GM12873 (cell line): ENCODE results near the gene EHF.

Experiments used
- CTCF ChIP-seq: IDR thresholded peaks from 2 replicates; pipeline ENCODE4 v1.5.1; 2012; ENCODE audit warnings: low read depth, mild to moderate bottlenecking, moderate library complexity, low read length, control low read depth; ENCODE audit not compliant: insufficient read depth; ENCODE audit errors: missing control alignments

Gene EHF

GRCh38 chr11:34669458-34669857, 48.6 kb downstream of the EHF start:
- TF ChIP-seq CTCF, result no peak

GRCh38 chr11:34671117-34671516, 50.2 kb downstream of the EHF start:
- no peak for TF ChIP-seq CTCF

GRCh38 chr11:34671946-34672345, 51.1 kb downstream of the EHF start:
- no peak for TF ChIP-seq CTCF

- no peak for TF ChIP-seq CTCF
Observed at GRCh38 chr11:34674038-34674437, 53.1 kb downstream of the EHF start.

- TF ChIP-seq CTCF, result no peak
Observed at GRCh38 chr11:34676227-34676626, 55.3 kb downstream of the EHF start.

GRCh38 chr11:34679681-34680080, 58.8 kb downstream of the EHF start:
- TF ChIP-seq CTCF, result no peak

- TF ChIP-seq CTCF, result no peak
Observed at GRCh38 chr11:34680206-34680605, 59.3 kb downstream of the EHF start.
